GM21825 (cell line): ENCODE data around the gene MSI2.

Experiments
- ATAC-seq: cut with Tn5 transposase; IDR thresholded peaks from one replicate; pipeline ENCODE4 v1.9.1; 2021; ENCODE audit warnings: mild to moderate bottlenecking, moderate library complexity; ENCODE audit not compliant: unreplicated experiment

Gene MSI2

GRCh38 chr17:57425903-57426880, 169.9 kb downstream of the MSI2 start:
- no peak for ATAC-seq

GRCh38 chr17:57429966-57430365, 173.6 kb downstream of the MSI2 start:
- ATAC-seq: no peak

GRCh38 chr17:57431415-57431814, 175.1 kb downstream of the MSI2 start:
- no peak for ATAC-seq

DNA sequence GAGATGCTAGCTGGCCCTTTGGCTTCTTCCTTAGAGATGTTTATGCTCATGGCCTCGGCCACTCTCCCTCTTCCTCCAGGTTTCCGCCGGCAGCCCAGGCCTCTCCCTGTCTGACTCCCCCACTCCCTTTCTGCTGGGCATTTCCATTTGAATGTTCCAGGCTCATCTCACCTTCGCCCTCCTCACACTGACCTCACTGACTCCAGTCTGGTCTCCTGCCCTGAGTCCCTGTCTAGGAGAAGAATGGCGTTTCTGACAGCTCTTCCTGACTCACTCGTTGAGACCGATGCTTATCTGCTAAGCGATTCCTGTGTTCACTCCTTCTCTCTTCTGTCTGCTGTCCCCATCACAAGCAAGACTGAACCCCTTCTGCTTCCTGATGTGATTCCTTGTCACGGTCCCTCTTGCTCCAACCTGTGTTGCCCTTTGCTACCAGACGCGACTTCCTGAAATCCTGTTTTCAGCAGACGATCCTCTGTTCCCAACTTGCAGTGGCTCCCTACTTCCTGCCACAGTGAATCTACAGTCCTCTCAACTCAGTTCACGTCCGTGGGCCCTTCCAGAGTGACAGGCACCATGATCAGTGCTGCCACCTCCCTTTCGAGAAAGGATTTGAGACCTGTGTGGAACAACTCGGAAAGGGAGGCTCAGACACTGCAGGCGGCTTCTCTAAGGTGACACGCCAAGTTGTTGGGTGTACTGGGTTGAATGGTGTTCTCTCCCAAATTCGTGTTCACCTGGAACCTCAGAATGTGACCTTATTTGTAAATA, 176.4 kb downstream of the MSI2 start:
- no peak for ATAC-seq

- no peak for ATAC-seq
These were observed 177.1 kb downstream of the MSI2 start for GRCh38 chr17:57433452-57433851.

DNA sequence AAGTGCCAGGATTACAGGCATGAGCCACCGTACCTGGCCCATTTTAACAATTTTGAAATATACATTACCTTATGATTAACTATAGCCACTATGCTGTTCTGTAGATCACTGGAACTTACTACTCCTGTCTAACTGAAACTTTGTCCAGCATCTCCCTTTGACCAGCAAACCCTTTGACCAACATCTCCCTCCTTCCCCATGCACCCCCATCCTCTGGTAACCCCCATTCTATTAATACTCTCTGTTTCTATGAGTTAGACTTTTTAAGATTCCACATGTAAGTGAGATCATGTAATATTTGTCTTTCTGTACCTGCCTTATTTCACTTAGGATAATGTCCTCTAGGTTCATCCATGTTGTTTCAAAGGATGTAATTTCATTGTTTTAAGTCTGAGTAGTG, 178.0 kb downstream of the MSI2 start:
- no peak for ATAC-seq

GRCh38 chr17:57436565-57436964, 180.2 kb downstream of the MSI2 start:
- ATAC-seq: no peak

DNA sequence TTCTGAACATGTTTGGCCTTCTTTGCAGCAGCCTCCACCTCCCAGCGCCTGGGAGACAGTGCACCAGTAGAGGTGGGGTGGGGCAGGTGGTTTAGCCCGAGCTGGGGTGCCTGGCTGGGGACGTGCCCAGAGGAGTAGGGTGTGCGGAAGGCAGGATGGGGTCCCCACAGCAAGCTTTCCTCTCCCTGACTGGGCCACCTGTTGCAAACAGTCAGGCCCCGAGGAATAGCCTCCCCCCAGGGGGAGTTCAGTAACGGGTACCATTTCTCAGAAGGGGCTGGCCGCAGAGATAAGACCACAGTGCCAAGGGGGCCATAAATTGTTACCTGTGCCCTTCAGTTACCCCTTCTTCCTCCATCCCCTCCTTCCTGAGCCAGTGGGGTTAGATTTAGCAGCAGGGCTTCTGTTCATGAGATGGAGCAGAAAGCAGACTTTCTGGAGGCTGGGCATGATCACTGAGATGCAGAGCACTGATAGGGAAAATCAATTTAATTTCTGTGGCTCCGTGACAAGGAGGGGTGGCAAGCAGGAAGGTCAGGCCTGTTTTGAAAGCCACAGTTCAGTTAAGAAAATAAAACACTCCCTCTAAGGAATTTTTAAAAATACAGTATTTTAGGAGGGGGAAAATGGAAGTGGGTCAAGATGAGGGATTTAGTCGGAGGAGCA, 181.9 kb downstream of the MSI2 start:
- no peak for ATAC-seq

GRCh38 chr17:57439651-57440050, 183.3 kb downstream of the MSI2 start:
- no peak for ATAC-seq

DNA sequence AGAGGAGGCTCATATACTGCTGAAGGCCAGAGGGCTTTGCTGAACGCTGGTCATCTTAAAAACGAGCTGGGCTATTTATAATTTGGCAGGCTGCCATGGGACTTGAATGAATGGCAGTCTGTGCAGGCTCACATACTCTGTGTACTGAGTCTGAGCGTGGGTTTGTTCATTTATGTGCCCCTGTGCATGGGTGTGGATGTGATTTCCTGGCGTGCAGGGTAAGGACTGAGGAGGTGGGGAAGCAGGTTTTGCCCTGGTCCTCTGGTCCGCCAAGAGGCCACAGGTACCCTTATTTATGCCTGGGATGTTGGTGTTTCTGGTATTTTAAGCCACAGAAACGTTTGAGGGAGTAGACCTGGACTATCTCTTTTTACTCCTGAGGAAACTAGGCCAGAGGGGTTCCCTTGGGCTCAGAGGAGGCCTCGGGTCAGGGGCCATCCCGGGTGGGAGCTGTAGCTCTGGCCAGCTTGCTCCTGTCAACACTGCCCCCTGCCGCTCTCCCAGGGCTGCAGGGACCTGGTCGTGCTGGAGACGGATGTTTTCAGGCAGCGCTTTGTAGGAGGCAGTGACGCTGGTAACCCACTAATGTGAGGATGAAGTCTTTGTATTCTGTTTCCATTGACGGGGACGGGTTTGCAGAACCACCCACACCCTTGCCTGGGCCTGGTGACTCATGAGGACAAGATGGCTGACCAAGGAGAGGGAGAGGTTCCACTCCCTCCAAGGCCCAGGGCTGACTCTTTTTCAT, 184.4 kb downstream of the MSI2 start:
- ATAC-seq: peak; percentile 45

DNA sequence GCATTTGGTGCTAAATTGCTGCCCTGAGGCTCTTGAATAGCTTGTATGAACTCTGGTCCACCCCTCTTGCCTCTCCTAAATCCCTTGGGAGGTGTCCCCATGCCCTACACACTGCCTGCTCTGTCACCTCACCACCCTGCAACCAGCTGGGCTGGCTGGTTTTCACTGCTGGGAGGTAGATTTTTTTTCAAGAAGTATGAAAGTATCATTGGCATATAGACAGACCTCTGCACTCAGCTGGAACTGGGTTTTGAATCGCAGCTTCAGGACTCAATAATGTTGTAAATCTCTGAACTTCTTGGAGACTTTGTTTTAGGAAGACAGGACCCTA, 184.9 kb downstream of the MSI2 start:
- peak; percentile 30 for ATAC-seq

DNA sequence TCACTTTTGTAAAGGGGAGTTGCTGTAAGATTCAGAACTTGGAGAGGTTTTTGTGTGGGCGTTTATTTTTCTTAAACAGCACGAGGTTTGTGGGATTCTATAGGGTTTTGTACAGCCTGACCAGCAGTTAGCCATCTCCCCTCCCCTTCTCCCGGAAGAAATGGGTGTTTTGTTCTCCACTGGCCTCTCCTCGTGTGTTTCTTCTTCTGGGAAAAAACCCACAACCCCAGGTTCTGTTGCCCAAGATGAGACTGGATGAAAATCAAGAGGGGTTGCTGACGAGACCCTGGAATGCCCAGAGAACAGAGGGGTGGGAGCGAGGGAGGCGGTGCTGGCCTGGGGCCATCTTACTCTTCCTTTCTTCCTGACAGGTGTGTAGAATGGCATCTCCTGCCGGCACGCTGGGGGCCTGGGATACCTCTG, 186.1 kb downstream of the MSI2 start:
- ATAC-seq: no peak

GRCh38 chr17:57442914-57443571, 186.7 kb downstream of the MSI2 start:
- no peak for ATAC-seq

DNA sequence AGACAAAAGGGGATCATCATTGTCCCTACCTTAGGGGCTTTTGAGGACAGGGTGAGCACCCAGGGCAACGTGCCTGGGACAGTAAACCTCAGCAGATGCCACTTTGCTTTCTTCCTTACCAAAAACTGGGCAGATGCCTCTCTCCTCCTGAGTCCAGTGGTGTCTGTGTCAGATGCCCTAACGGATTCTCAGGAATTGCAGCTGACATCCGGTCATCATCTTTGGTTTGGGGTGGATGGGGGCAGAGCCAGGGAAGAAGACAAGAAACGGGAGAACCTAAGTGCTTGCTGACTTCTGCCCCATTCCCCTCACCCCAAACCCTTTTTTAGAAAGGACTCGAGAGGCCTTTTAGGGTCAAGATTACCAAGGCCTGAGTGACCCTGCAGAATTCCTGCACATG, 187.5 kb downstream of the MSI2 start:
- ATAC-seq: no peak

- no peak for ATAC-seq
These were observed 188.5 kb downstream of the MSI2 start for GRCh38 chr17:57444682-57445450.

DNA sequence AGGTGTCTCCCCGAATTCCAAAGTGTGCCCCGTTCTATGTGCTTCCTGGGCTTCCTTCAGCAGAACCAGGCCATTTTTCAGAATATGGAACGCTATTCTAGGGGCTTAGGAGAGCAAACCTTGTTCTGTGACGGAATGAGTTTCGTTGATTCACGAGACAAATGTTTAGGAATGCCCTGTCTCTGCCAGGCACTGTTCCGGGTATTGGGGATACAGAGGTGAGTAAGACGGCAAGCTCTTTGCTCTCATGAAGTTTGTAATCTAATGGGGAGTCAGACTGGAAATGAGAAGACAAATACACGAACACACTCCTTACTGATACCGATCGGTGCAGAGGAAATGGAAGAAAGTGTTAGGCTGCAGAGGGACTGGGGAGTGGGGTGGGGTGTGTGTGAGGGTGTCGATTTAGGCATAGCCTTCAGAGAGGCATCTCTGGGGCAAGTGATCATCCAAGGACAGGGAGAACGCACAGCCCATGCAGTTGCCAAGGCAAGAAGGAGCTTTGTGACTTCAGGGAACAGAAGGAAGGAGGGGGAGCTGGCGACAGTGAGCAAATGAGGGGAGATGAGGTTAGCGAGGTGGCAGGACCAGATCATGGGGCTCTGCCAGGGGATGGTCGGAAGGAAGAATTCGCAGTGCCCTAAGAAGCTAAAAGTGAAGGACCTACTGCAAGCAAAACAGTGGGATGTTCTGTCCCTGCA, 189.6 kb downstream of the MSI2 start:
- no peak for ATAC-seq

DNA sequence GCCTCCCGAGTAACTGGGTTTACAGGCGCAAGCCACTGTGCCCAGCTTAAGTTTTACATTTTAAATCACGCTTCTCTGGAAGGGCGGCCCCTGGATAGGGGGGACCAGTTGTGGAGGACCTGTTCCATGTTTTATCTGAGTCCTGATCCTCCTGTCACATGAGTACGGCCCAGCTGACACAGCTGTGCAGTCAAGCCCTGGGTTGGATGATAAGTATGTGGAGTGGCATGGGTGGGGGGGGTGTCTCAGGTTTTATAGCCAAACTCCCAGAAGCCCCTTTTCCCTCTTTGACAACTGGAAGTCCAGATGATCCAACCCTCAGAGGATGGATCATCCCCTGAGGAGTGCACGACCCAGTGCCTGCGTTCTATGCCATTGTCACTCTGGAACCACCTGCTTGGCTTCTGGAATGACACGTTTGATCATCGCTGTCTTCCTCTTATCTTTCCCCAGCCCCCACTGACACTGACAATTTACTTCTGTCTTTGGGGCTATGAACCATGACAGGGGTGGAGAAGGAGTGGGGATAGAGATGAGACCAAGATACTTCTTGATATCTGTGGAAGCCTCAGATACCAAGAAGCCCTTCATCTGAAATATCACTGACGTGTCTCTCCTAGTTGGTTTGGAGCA, 191.2 kb downstream of the MSI2 start:
- no peak for ATAC-seq

DNA sequence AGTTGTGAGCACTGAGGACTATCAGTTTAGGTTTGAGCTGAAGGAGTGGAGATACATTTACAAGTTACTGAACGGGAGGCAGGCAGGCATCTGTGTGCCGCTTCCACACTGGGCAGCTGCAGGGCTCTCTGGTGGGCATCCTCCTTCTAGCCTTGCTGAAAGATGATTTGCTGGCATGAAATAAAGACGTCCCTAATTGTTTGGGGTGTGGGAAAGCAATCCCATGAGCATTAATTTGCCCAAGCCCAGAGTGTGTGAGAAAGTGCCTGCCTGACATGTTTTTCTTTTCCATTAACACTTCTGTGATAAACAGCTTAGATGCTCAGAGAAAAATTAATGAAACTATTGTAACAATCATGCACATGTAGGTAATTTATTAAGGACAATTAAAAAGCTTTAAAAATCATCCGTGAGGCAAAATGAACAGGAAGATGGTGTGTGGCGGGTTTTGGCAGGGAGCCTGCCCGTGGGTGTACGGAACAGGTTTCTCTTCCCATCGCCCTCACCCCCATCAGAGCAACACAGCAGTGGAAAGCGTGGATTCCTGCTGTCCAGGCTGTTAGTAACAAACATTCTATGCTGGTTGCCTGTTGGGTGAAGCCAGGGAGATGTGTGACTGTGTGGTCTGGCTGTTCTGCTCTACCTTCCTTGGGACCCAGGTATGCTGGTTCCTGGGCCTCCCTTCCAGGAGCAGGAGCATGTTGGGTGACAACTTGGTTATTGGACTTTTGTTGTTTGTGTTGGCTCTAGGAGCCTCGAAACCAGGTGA, 191.9 kb downstream of the MSI2 start:
- ATAC-seq: no peak
